ENCODE measurements around the gene FNDC11. TPM values are rescaled to one million over a fixed set of nuclear protein-coding genes. Genes with fewer than 3 reads are reported as not detected.

FNDC11 gene
- total RNA-seq, 1 donor from 2014 or later = 1.3 TPM

DNA sequence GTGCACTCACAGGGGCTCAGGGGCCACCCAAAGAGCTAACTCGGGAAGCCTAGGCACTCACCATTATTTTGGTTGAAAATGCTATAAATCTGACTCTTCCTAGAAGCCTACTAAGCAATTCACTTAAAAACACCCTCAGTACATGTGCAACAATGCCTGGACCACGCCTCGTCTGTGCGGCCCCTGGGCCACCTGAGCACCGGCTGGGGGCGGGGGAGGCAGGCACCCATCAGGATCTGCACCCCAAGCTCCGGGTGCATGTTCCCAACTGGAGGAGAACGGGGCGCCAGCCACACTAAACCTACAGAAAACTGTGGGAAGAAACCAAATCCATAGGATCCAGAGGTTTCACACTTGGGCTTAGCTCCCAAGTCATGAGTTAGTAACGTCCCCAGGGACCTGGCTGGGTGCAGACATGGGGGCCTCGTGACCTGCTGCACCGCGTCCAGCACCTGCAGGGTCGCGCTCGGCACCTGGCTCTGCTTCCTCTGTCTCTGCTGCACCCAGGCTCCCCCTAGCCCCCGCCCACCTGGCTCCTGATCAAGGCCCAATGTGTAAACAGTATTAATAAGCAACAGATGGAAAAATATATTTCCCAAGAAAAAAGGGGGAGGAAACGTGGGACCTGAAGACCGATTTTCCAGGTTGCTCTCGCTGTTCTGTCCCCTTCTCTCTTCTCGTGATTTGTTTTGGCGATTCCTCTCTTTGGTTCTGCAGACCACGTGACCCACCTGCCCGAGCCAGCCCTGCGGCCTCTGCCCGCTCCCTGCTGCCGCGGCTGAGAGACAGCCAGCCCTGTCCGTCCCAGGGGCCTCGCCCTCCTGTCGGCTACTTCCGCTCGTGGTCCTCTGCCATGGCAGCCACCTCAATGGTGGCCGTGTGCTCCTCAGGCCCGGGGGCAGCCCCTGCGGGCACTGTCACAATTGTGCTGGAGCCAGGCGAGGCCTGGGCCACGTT, 35.6 kb downstream of the FNDC11 start:
- no peaks in the 10 kb centered on the region for H3K9me3 Mint-ChIP-seq (ENCODE audit: unreplicated experiment)
- peaks cover 10% of the 10 kb centered on the region for H3K27me3 Mint-ChIP-seq (ENCODE audit: unreplicated experiment)
- H3K27ac Mint-ChIP-seq (ENCODE audit: unreplicated experiment) = no peak overlapping the region
- no peak for DNase-seq (ENCODE audit: low spot score)
- no peak overlapping the region for H3K4me3 Mint-ChIP-seq (ENCODE audit: unreplicated experiment)
- H3K36me3 Mint-ChIP-seq (ENCODE audit: low read depth, unreplicated experiment) = peaks cover 13% of the 10 kb centered on the region
- TF ChIP-seq, protein P1, sequence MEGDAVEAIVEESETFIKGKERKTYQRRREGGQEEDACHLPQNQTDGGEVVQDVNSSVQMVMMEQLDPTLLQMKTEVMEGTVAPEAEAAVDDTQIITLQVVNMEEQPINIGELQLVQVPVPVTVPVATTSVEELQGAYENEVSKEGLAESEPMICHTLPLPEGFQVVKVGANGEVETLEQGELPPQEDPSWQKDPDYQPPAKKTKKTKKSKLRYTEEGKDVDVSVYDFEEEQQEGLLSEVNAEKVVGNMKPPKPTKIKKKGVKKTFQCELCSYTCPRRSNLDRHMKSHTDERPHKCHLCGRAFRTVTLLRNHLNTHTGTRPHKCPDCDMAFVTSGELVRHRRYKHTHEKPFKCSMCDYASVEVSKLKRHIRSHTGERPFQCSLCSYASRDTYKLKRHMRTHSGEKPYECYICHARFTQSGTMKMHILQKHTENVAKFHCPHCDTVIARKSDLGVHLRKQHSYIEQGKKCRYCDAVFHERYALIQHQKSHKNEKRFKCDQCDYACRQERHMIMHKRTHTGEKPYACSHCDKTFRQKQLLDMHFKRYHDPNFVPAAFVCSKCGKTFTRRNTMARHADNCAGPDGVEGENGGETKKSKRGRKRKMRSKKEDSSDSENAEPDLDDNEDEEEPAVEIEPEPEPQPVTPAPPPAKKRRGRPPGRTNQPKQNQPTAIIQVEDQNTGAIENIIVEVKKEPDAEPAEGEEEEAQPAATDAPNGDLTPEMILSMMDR (IDR thresholded peaks at IDR 0.05; ENCODE audit: unreplicated experiment) = no peak
- peaks cover 2% of the 10 kb centered on the region for H3K4me1 Mint-ChIP-seq (ENCODE audit: unreplicated experiment)

DNA sequence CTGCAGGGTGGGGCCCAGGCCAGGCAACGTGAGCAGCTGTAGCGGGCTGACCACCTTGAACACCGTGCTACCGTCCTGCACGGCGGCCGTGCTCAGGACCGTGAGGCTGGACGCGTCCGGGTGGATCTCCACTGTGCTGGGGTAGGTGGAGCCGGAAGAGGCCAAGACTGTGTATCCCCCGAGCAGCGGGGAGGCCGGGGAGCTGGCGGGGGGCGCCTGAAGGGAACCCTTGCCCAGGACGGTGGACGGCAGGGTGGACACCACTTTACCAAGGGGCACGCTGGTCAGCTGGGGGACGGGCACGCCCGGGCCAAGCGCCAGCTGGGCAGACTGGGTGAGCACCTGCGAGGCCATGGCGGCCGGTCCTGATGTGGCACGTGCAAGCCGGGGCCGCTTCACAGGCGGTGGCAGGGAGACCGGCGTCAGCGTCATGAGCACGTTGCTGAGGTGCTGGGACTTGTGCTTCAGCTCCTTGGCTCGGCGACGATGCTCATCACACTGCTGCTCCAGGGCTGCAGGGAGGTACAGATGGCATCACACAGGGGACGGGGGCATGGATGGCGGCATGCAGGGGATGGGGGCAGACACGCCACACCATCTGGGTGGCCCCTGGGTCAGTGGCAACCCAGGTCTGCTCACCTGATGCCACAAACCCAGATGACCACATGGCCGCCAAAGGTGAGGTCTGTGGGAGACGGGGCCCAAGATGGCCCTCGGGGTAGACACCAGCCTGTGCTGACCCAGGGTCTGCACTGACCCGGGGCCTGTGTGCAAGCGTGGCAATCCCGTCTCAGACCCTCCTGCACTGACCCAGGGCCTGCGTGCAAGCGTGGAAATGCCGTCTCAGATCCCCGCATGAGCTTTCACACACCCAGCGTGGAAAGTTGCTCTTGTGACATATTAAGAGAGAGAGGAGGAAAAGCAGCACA, 36.5 kb downstream of the FNDC11 start:
- no peak for DNase-seq (ENCODE audit: low spot score)
- peaks cover 13% of the 10 kb centered on the region for H3K36me3 Mint-ChIP-seq (ENCODE audit: low read depth, unreplicated experiment)
- peak overlapping the region; percentile 51 for H3K4me3 Mint-ChIP-seq (ENCODE audit: unreplicated experiment)
- H3K27me3 Mint-ChIP-seq (ENCODE audit: unreplicated experiment) = peaks cover 10% of the 10 kb centered on the region
- no peaks in the 10 kb centered on the region for H3K9me3 Mint-ChIP-seq (ENCODE audit: unreplicated experiment)
- peaks cover 2% of the 10 kb centered on the region for H3K4me1 Mint-ChIP-seq (ENCODE audit: unreplicated experiment)
- TF ChIP-seq, protein P1 (IDR thresholded peaks at IDR 0.05; ENCODE audit: unreplicated experiment) = no peak
- peak overlapping the region; percentile 36 for H3K27ac Mint-ChIP-seq (ENCODE audit: unreplicated experiment)

DNA sequence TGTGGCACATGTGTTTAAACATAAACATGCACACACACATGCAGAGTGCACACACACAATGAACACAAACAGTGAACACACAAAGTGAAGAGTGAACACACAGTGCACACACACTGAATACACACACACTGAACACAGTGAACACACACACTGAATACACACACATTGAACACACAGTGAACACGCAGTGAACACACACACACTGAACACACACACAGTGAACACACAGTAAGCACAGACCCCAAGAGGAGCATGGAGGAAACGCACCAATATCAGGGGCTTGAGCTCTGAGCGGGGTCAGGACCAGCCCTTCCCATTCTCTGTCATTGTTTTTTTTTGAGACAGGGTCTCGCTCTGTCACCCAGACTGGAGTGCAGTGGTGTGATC, 37.2 kb downstream of the FNDC11 start:
- Mint-ChIP-seq H3K27ac (ENCODE audit: unreplicated experiment) (peak overlapping the region; percentile 36), H3K36me3 (ENCODE audit: low read depth, unreplicated experiment) (peaks cover 13% of the 10 kb centered on the region), H3K4me3 (ENCODE audit: unreplicated experiment) (peak overlapping the region; percentile 51)

DNA sequence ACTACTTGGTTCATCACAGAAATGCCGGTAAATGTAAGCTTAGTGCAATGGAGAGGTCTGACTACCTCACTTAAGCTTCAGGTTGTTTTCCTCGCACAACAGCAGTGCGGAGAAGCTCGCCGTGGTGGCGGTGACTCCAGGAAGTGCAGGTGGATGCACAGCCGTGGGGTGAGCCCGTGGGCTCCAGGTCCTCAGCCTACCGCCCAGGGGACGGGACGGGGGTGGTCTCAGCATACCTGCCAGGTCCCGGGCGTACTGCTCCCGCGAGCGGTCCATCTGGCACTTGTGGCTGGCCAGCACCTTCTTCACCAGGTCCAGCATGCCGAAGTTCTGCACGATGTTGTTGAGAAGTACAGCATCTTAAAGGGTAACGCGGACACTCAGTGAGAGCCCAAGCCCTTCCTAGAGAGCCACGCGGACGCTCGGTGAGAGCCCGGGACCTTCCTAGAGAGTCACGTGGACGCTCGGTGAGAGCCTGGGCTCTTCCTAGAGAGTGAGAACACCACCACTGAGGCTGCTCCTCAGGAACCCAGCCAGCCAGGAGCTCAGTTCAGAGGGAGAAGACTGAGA, 37.9 kb downstream of the FNDC11 start:
- H3K36me3 Mint-ChIP-seq (ENCODE audit: low read depth, unreplicated experiment) = peaks cover 13% of the 10 kb centered on the region
- peaks cover 2% of the 10 kb centered on the region for H3K4me1 Mint-ChIP-seq (ENCODE audit: unreplicated experiment)
- no peak overlapping the region for H3K4me3 Mint-ChIP-seq (ENCODE audit: unreplicated experiment)
- H3K27me3 Mint-ChIP-seq (ENCODE audit: unreplicated experiment) = peaks cover 7% of the 10 kb centered on the region
- H3K9me3 Mint-ChIP-seq (ENCODE audit: unreplicated experiment) = no peaks in the 10 kb centered on the region
- TF ChIP-seq, protein P1 (IDR thresholded peaks at IDR 0.05; ENCODE audit: unreplicated experiment) = no peak
- no peak for DNase-seq (ENCODE audit: low spot score)
- H3K27ac Mint-ChIP-seq (ENCODE audit: unreplicated experiment) = no peak overlapping the region

More for the DNA sequence above, 37.2 kb downstream of the FNDC11 start:
- Mint-ChIP-seq H3K27me3 (ENCODE audit: unreplicated experiment) (peaks cover 8% of the 10 kb centered on the region), H3K4me1 (ENCODE audit: unreplicated experiment) (peaks cover 2% of the 10 kb centered on the region), H3K9me3 (ENCODE audit: unreplicated experiment) (no peaks in the 10 kb centered on the region)
- DNase-seq (ENCODE audit: low spot score) = no peak
- TF ChIP-seq, protein P1 (IDR thresholded peaks at IDR 0.05; ENCODE audit: unreplicated experiment) = no peak

Data from endothelial cell (in vitro differentiated cells).